HG03354 (cell line): ENCODE measurements around the gene CIZ1.
"Not testable (repeated sequence)": the region's sequence is repeated elsewhere in the genome, so short reads cannot be mapped to it uniquely, and the experiment has no call there.

Source experiments
- ATAC-seq: cut with Tn5 transposase; IDR thresholded peaks from one replicate; pipeline ENCODE4 v1.9.1; 2021; ENCODE audit warnings: mild to moderate bottlenecking; ENCODE audit not compliant: unreplicated experiment, poor library complexity, severe bottlenecking

Gene CIZ1

DNA sequence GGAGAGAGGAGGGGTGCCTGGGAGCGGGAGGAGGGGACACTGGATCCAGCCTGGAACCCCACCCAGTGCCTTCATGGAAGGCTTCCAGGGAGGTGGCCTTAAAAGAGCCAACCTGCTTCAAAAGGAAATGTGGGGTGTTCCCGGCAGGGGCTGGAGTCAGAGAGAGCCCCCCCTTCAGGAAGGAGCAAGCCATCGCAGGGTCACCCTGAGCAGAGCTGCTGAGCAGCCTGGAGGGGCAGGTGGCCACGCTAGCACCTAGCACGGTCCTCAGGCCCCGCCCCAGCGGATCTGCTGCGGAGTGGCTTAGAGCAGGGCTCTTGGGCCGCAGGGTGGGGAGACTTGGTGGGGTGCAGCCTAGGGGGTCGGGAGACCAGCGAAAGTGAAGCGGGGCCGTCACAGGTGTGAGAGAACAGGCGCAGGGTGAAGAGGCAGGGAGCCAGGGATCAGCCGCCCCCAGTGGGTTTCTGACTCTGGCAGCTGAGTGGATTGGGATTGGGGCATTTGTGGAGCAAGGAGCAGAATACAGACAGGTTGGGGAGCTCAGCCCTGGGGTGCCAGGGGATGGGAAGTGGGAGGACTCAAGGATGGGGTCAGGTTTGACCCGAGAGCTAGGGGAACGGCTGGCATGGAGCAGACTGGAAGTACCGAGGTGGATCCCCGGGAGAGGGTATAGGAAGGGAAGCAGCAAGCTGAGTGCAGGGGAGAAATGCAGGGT, 40.6 kb downstream of the CIZ1 start:
- no peak for ATAC-seq

GRCh38 chr9:128149951-128150593, 41.3 kb downstream of the CIZ1 start:
- ATAC-seq = no peak

GRCh38 chr9:128149001-128149701, 42.2 kb downstream of the CIZ1 start, which contains the start of gene LCN2:
Gene LCN2 (plus strand): TSS chr9:128149453. CDS start chr9:128149526, 73 bp downstream.
- ATAC-seq = no peak

DNA sequence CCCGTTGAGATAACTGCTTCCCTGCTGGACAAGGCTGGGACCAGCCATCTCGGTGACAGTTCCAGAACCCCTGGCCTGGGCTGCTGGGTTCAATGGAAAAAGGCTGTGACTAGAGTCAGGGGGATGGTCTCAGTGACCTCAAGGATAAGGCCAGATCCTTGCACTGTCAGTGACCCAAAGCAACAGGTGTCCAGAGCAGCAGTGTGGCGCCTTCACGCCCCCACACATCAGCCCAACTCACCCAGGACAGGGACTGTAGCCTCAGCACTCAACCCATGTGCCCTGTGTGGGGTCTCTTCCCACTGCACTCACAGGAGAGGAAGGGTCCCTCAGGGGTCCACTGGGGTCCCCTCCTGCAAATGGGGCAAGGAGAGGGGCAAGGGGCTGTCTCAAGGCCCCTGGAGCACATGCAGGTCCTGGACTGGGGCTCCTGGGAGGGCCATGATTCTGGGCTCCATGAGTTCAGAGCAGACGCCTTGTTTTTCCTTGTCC, 42.8 kb downstream of the CIZ1 start:
- no peak for ATAC-seq

DNA sequence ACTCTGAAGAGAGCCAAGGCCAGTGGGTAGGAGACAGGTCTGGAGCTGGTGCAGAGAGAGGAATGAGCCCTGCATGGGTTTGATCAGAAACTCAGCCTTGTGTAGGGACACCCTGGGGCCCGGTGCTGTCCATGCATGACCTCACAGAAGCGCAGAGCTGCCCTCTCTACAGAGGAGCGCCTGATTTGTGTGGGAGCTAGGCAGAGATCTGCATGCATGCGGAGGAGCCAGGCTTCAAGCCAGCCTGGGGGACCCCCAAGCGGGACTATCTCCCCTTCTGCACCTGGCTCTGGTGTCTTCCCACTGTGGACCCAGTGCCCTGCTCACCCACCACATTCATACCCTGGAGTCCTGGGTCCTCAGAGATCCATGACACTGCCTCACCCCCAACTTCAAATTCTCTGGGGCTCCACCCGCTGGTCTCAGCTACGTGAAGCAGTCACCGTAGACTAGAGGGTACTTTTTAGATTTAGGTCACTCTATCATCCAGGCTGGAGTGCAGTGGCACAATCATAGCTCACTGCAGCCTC, 44.7 kb downstream of the CIZ1 start:
- no peak for ATAC-seq

DNA sequence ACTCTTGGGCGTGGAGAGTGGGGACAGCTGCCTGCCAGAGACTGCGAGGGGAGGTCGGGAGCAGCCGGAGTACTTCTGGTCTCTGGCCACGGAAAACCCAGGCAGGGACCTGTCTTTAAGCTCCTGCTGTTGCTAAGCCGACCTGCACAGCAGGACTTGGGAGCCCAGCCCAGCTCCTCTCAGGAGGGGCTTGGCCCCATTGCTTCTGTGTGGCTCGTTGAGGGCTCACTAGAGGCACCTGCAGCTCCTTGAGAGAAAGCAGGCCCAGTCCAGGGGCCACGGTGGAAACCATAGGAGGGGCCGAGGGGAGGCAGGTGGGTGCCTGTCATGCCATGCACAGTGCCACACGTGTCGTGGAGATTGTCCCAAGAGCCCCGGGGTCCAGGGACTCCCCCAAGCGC, 45.4 kb downstream of the CIZ1 start:
- no peak for ATAC-seq

DNA sequence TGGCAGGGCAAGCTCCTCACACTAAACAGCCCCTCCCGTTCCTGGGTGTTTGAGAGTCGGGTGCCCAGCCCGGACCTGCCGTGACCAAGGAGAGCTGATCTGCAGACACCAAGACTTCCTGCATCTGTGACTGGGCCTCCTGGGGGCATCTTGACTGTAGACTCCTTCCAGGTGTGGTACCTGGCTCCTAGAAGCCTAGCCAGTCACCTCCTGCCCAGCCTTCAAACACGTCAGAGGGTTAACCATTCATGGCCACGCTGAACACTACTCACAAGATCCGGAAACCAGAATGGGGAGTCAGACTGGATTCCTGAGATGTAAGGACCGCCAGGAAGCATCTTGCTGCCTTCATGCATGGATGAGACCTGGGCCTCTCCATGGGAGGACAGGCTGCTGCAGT, 45.8 kb downstream of the CIZ1 start:
- ATAC-seq = no peak

DNA sequence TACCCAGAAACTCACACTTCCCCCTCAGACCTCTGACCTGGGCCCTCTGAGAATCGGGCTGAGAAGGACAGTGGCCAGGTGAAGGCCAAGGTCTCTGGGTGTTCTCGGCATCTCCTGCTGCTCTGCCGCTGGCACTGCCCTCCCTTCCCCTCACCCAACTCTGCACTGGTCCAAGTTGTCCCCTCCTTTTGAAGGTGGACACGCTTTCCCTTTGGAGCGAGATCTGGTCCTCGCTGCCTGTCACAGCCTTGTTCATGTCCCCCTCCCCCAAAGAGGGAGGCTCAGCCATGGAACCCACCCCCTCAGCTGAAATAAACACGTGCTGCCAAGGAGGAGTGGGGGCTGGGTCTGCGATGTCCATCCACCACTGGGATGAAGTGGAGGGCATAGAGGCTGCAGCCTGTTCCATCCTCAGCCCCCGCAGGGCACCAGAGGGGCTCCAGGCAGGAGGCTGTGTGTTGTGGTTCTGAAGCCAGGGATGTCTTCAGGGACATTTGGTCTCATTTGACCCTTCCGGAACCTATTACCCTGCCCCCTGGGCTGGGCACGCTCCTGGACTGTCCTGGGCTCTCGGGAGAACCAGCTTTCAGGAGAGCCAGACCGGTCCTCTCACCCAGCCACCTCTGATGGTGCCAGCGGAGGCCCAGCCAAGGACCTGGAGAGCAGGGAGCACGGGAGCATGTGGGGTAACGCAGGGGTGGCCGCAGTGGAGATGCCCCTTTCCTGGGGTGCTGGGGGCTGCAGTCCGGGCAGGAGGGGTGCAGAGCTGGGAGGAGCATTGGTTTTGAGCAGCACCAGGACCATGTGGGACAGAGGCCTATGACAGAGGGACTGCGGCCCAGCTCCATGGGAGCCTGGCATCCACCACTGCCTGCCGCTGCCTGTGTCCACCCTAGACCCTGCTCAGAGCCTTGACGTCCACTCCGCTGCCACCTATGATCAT, 46.9 kb downstream of the CIZ1 start:
- ATAC-seq = no peak

DNA sequence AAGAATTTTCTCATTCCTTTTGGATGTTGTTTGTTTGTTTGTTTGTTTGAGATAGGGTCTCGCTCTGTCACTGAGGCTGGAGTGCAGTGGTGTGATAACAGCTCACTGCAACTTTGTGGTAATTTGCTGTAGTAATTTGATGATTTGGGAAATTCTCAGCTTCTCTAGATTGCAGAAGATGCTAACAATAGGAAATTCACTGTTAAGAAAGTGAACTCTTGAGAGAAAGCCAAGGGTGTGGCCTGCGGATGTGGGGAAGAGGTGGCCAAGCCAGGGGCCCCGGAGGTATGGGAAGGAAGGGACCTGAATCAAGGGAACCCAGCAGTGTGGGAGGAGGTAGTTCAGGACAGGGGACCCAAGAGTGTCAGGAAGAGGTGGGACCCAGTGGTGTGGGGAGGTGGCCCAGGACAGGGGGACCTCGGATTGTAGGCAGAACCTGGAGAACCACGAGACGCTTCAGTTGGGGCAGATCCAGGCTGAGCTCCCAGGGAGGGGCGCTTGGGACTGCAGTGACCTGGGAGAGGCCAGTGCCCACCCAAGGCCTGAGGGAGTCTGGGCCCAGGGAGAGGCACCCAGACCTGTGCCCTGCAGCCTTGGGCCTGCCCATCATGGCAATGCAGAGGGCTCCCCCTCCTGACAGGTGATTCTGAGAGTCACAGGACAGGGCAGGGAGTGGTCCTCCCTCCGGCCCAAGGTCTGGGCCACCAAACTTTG, 47.7 kb downstream of the CIZ1 start:
- ATAC-seq = no peak

GRCh38 chr9:128142596-128142995, 48.8 kb downstream of the CIZ1 start:
- ATAC-seq = no peak

DNA sequence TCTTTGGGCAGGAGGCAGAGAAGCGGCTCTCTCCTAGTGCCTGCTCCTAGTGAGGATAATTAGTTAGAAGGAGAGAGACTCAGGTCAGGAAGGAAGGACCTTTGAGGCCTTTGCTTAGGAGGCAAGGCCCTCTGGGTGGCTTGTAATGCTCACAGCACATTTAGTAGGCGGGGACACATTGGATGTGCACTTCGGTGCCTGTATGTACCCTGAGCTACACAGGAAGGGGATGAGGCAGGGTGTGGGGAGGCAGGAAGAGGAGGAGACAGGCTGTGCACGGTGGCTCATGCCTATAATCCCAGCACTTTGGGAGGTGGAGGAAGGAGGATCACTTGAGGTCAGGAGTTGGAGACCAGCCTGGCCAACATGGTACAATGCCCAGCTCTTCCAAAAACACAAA, 49.3 kb downstream of the CIZ1 start:
- ATAC-seq = no peak

DNA sequence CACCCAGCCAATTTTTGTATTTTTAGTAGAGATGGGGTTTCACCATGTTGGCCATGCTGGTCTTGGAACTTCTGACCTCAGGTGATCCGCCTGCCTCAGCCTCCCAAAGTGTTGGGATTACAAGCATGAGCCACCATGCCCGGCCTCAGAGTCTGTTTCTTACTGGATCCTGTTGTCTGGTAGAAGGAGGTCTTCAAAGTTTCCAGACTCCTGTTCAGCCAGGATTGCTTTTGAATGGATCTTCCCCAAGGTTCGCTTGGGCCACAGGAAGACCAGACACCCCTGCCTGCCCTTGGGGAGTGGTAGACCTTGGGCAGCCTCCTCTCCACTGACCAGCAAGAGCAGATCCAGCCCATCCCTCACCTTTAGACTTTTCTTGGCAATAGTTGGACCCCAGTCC, 49.8 kb downstream of the CIZ1 start:
- ATAC-seq = no peak

DNA sequence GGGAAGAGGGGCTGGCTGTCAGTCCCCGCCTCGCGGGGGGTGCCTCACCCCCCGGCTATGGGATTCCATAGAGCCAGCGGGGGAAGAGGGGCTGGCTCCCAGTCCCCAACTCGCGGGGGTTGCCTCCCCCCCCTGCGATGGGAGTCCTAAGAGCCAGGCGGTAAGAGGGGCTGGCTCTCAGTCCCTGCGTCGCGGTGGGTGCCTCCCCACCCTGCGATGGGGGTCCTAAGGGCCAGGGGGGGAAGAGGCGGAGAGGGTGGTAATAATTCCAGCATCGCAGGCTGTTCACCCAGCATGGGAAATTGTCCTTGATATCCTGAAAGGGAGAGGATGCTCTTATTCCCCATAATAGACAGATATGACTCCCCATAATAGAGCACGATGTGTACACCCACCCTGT, 51.8 kb downstream of the CIZ1 start:
- ATAC-seq = no peak

GRCh38 chr9:128138001-128138400, 53.4 kb downstream of the CIZ1 start:
- ATAC-seq = no peak

GRCh38 chr9:128136816-128137793, 54.3 kb downstream of the CIZ1 start:
- no peak for ATAC-seq

- ATAC-seq = not testable (repeated sequence)
These were observed 55.8 kb downstream of the CIZ1 start for GRCh38 chr9:128135561-128135960.

GRCh38 chr9:128132139-128132538, 59.2 kb downstream of the CIZ1 start:
- ATAC-seq = not testable (repeated sequence)

- not testable (repeated sequence) for ATAC-seq
These were observed 60.0 kb downstream of the CIZ1 start for GRCh38 chr9:128131346-128131745.
